A673 (cell line): ENCODE results near the gene ABCD2. TPM values are rescaled to one million over a fixed set of nuclear protein-coding genes. Genes with fewer than 3 reads are reported as not detected.

Source experiments
- BruUV-seq: library from RNA; stranded (reverse); fragments of 400-500 nt; replicated peaks from 2 replicates; lab custom pipeline; 2021; lab: Mats Ljungman, UMichigan
- CTCF ChIA-PET: fragments of 300-600 bp; sonication (Branson Sonifier 250); formaldehyde crosslinking; loops from one replicate; lab custom pipeline; 2022; ENCODE audit warnings: antibody characterized with exemption; lab: Charles Lee
- POLR2A ChIA-PET: fragments of 300-600 bp; sonication (Branson Sonifier 250); formaldehyde crosslinking; loops from one replicate; lab custom pipeline; 2022; ENCODE audit warnings: antibody characterized with exemption; ENCODE audit not compliant: low non-redundant PET; lab: Charles Lee
- DNase-seq: peaks from one replicate; pipeline ENCODE4 v3.0.0-alpha.2; 2015; ENCODE audit warnings: low spot score
- H3K27ac ChIP-seq: fragments of 200-600 bp; sonication (generic); 2 replicates; pipeline ENCODE4 v1.5.1; 2016; ENCODE audit warnings: mixed run types, low read depth, mild to moderate bottlenecking, mixed read lengths, antibody characterized with exemption, low read length; ENCODE audit not compliant: poor library complexity, severe bottlenecking
- H3K27me3 ChIP-seq: fragments of 200-600 bp; sonication (generic); replicated peaks from 2 replicates; pipeline ENCODE4 v1.6.1; 2017; ENCODE audit warnings: mixed run types, low read depth, mild to moderate bottlenecking, mixed read lengths, antibody characterized with exemption, low read length; ENCODE audit not compliant: insufficient read depth, poor library complexity
- H3K36me3 ChIP-seq: fragments of 200-600 bp; sonication (generic); 2 replicates; pipeline ENCODE4 v1.6.1; 2016; ENCODE audit warnings: mixed run types, mild to moderate bottlenecking, mixed read lengths, antibody characterized with exemption, low read length; ENCODE audit not compliant: insufficient read depth, poor library complexity, severe bottlenecking
- H3K4me1 ChIP-seq: fragments of 200-600 bp; sonication (generic); 2 replicates; pipeline ENCODE4 v1.6.1; 2017; ENCODE audit warnings: mixed run types, mild to moderate bottlenecking, mixed read lengths, antibody characterized with exemption, low read length; ENCODE audit not compliant: insufficient read depth, poor library complexity, severe bottlenecking
- H3K4me3 ChIP-seq: fragments of 200-600 bp; sonication (generic); 2 replicates; pipeline ENCODE4 v1.5.1; 2016; ENCODE audit warnings: low read depth, mixed run types, mild to moderate bottlenecking, mixed read lengths, low read length; ENCODE audit not compliant: poor library complexity, severe bottlenecking
- H3K9me3 ChIP-seq: fragments of 200-600 bp; sonication (generic); 2 replicates; pipeline ENCODE4 v1.6.1; 2016; ENCODE audit warnings: mixed run types, low read depth, mild to moderate bottlenecking, mixed read lengths, antibody characterized with exemption, low read length; ENCODE audit not compliant: poor library complexity, severe bottlenecking
- CTCF ChIP-seq: fragments of 300-800, 200-600 bp; sonication (generic); conservative IDR thresholded peaks from 2 replicates; pipeline ENCODE4 v1.5.1; 2017; ENCODE audit warnings: low read depth, mild to moderate bottlenecking, antibody characterized with exemption, low read length, moderate library complexity, mixed read lengths
- EZH2 ChIP-seq: fragments of 200-600 bp; sonication (generic); IDR thresholded peaks from 2 replicates; pipeline ENCODE4 v1.6.1; 2017; ENCODE audit warnings: borderline replicate concordance, low read depth, mild to moderate bottlenecking, mixed read lengths, antibody characterized with exemption, low read length; ENCODE audit not compliant: poor library complexity, severe bottlenecking
- intact Hi-C: fragments of 100-400 bp; cut with micrococcal nuclease; formaldehyde crosslinking; loops from one replicate; pipeline ENCODE4 v1.10.0; 2022; ENCODE audit not compliant: unreplicated experiment
- total RNA-seq: library from RNA; stranded (reverse); gene quantifications from 2 replicates; pipeline ENCODE4 v1.2.3, GENCODE V29; 2021

Gene ABCD2
- total RNA-seq, 1 experiment from 2014 or later: not detected

GRCh38 chr12:39505023-39505422, 114.6 kb downstream of the ABCD2 start:
- no peaks in the 10 kb centered on the region for H3K27me3 ChIP-seq
- no TSS peak for BruUV-seq
- ChIA-PET CTCF (no interaction called here), POLR2A (no interaction called here)
- intact Hi-C loops: no loop called here
- H3K9me3 ChIP-seq: no peaks in the 10 kb centered on the region
- no peaks in the 10 kb centered on the region for H3K4me1 ChIP-seq
- H3K36me3 ChIP-seq: no peaks in the 10 kb centered on the region
- no peak for TF ChIP-seq CTCF
- TF ChIP-seq EZH2: no peak
- DNase-seq: no peak
- no peak overlapping the region for H3K27ac ChIP-seq
- H3K4me3 ChIP-seq: no peak overlapping the region

GRCh38 chr12:39503439-39503838, 116.2 kb downstream of the ABCD2 start:
- intact Hi-C loops: no loop called here
- no peaks in the 10 kb centered on the region for H3K4me1 ChIP-seq
- no peak for DNase-seq
- no peak for TF ChIP-seq CTCF
- no peak for TF ChIP-seq EZH2
- ChIA-PET CTCF (no interaction called here), POLR2A (no interaction called here)
- no peak overlapping the region for H3K4me3 ChIP-seq
- no peaks in the 10 kb centered on the region for H3K9me3 ChIP-seq
- no peaks in the 10 kb centered on the region for H3K27me3 ChIP-seq
- H3K36me3 ChIP-seq: no peaks in the 10 kb centered on the region
- no peak overlapping the region for H3K27ac ChIP-seq
- BruUV-seq: no TSS peak

- no peak for DNase-seq
- H3K27me3 ChIP-seq: no peaks in the 10 kb centered on the region
- H3K36me3 ChIP-seq: no peaks in the 10 kb centered on the region
- H3K27ac ChIP-seq: no peak overlapping the region
- CTCF ChIA-PET: no interaction called here
- TF ChIP-seq CTCF (no peak), EZH2 (no peak)
- no TSS peak for BruUV-seq
- POLR2A ChIA-PET: no interaction called here
- H3K4me3 ChIP-seq: no peak overlapping the region
- intact Hi-C loops: no loop called here
- no peaks in the 10 kb centered on the region for H3K9me3 ChIP-seq
- no peaks in the 10 kb centered on the region for H3K4me1 ChIP-seq
These were observed 116.9 kb downstream of the ABCD2 start for GRCh38 chr12:39502726-39503125.

Other genes starting within 250 kb of the ABCD2 start
- gene KIF21A, start 176.7 kb downstream of the ABCD2 start, total RNA-seq: 3.3 and 3.9 TPM in 2 replicates